Right renal pelvis (tissue), 4 donors: ENCODE results near the gene PITX2. TPM values are rescaled to one million over a fixed set of nuclear protein-coding genes. Genes with fewer than 3 reads are reported as not detected.
"Not testable (repeated sequence)": the region's sequence is repeated elsewhere in the genome, so short reads cannot be mapped to it uniquely, and the experiment has no call there.

ENCODE experiments used
- DNase-seq, 4 donors: peaks; one replicate each; pipeline ENCODE4 v3.0.0-alpha.2; 2013; ENCODE audit warnings: low read depth in 4 of 4, low spot score in 3 of 4, missing footprints in 1 of 4
- polyA plus RNA-seq, 4 donors: library from polyadenylated mRNA; unstranded; fragments of 120-200 nt; gene quantifications; one replicate each; pipeline ENCODE4 v1.2.1, GENCODE V29; 2013; ENCODE audit not compliant: insufficient read length in 4 of 4

PITX2 gene
- polyA plus RNA-seq, 4 donors: 2.1 to 2.9 (median 2.7) TPM

DNA sequence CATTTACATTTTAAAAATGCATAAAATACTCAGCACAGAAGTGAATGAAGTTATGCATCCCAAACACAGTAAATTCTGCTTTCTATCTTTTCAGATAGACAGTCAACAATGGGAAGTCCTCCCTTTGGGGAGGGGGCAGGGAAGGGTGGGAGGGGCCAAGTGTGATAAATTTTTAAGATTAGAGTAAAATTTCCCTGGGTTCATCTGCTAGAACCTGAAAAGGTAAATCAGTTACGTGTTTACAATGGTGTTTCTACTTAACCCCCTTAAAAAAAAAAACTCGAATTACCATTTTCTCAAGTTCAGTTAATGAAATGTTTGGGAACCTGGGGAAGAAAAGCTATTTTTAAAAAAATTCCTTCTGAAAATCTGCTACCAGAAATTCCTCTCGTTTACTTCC, 9.1 kb downstream of the PITX2 start:
- no peak for DNase-seq

DNA sequence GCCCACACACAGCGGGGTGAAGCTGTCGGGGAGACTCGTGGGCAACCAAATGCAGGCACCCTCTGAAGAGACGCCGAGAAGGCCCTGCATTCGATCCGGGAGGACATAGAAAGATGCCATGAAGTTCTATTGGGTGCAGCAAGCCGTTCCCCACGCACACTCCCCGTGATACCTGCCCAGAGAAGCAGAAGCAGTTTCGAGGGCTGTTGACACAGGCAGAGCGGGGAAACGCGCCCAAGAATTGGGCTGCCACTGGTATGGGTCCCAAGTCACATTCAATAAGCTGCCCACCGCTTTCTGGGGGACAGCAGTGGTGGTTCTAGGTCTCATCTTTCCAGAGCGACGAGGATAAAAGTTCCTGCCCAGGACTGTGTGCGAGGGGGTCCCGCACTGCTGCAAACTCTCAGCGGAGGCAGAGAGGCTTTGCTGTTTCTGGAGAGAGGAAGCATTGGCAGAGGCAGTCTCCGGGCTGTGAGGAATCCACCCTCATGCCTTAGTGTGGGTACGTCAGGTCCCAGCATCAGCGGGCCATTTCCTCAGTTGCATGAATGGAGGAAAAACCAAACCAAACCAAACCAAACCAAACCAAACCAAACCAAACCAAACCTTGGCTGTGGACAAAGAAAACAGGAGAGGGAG, 10.1 kb downstream of the PITX2 start:
- peak in 1 of 4 donors; percentile 5 for DNase-seq

- peak in 1 of 4 donors; percentile 4 for DNase-seq
These were observed 10.9 kb downstream of the PITX2 start for GRCh38 chr4:110611968-110612447.

GRCh38 chr4:110610940-110611831, 11.7 kb downstream of the PITX2 start:
- DNase-seq: no peak

DNA sequence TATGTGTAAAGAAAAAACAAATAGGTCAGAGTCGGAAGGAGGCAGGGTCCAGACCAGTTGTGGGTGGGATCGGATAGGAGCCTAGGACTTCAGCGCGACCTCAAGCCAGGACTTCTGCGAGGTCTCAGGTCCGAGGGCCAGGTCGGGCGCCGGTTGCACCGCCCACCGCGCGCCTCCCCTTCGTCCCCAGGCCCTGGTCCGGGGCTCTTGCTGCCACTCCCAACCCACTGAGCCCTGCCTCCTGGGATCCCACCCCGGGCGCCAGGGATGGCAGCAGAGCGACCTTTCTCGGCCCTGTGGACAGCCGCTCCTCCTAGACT, 12.3 kb downstream of the PITX2 start:
- no peak for DNase-seq

- DNase-seq: no peak
These were observed 13.7 kb downstream of the PITX2 start for GRCh38 chr4:110609044-110609750.

- no peak for DNase-seq
These were observed 17.8 kb downstream of the PITX2 start for GRCh38 chr4:110605077-110605476.

DNA sequence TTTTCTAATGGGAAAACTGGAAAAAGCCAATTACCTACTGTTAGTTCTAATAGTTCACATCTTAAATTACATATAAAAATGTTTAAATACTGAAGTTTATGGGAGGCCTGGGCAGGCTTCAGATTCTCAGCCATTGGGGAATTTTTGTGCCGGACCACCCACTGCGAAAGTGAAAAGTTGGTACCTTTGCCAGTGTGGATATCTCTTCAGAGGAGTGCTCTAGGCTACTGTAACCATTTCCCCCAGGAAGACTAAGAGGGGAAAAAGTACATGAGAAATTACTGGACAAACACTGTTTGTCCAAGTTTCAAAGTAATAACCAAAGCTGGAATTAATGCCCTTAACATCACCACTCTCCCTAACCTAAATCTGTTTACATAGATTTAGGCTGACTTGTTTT, 20.8 kb downstream of the PITX2 start:
- no peak for DNase-seq

- no peak for DNase-seq
These were observed 25.3 kb downstream of the PITX2 start for GRCh38 chr4:110597582-110597981.

GRCh38 chr4:110596431-110596830, 26.4 kb downstream of the PITX2 start:
- DNase-seq: no peak

DNA sequence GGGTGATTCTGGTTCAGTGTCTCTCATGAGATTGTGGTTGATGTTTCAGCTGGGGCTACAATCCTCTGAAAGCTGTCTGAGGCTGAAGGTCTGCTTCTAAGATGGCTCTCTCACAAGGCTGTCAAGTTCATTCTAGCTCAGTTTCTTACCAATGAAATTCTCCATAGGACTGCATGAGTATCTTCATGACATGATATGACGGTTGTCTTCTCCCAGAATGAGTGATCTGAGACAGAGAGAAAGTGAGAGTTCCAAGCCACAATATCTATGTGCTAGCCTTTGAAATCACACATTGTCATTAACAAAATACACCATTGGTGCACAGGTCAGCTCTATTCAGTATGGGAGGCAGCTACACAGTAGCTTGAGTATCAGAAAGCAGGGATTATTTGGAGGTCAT, 27.3 kb downstream of the PITX2 start:
- no peak for DNase-seq

DNA sequence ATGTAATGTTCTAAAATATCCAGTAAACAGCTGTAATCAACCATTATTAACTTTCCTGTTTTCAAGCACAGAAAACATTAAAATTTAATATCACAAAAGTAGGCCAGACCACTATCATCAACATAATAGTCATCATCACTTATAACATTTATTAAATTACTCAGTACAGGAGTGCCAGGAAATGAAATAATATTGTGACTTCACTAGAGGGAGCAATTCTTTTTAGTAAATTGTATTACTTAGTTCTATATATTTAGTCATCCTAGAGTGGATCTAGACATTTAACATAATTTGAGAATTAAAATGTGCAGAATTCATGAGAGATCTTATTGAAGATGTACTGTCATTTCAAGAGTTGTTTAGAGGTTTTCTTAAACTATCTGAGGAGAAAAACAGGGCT, 33.6 kb downstream of the PITX2 start:
- DNase-seq: no peak

DNA sequence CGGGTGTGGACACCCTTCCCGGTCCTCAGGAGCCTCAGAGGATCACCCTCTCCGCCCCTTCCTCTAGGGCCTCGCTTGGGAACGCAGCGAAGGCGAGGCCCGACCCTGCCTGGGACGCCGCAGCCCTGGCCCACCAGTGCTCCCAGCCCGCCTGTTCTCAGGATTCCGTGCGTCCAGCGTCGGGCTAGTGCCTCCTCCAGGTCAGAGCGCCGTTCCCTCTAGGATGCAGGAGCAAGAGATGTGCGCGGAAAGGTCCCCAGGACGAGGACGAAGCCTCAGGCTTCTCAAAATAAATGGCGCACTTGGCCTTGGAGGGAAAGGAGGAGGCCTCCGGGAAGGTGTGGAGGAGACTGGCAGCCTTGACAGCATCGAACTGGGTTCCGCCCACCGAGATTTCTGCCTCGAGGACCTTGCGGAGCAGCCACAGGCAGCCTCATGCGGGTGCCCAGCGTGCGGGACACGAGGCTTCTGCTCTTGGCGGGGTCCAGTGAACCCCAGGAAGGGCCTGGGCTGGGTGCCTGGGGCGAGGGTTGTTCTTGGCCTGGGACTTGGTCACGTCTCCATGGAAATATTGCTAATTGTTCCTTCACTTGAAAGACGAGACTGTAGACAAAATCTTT, 35.1 kb downstream of the PITX2 start:
- no peak for DNase-seq

- peak in 2 of 4 donors; percentile 18 to 28 for DNase-seq
These were observed 36.6 kb downstream of the PITX2 start for GRCh38 chr4:110586131-110586850.

DNA sequence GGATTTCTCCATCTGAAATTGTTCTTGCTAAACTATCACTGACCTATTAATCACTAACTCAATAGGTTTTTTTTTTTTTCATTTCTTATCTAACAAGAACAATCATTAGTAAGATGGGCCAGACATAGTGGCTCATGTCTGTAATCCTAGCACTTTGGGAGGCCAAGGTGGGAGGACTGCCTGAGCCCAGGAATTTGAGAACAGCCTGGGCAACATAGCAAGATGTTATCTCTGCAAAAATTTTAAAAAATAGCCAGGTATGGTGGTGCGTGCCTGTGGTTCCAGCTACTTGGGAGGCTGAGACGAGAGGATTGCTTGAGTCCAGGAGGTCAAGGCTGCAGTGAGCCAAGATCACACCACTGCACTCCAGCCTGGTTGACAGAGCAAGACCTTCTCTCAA, 46.2 kb downstream of the PITX2 start:
- DNase-seq: not testable (repeated sequence)

Other genes with a start within 250 kb of the PITX2 start
- 100 to 1,000 TPM; 178 to 240 (median 182) TPM for gene ENPEP, start 146.9 kb downstream of the PITX2 start, polyA plus RNA-seq